Suprapubic skin (tissue), 4 donors: ENCODE results near the gene PTGR3.

Source experiments
- CTCF ChIP-seq, 2 donors: fragments of 200-600 bp in 1 of 2; fragments of 450-650 bp in 1 of 2; sonication (generic) in 1 of 2; IDR thresholded peaks; one replicate each; pipeline ENCODE4 v1.5.1; 2016 to 2019; ENCODE audit warnings: antibody characterized with exemption in 2 of 2, mild to moderate bottlenecking in 1 of 2, moderate library complexity in 1 of 2
- EP300 ChIP-seq: sonication (generic); formaldehyde crosslinking; IDR thresholded peaks from one replicate; pipeline ENCODE4 v1.6.1; 2017; ENCODE audit warnings: antibody characterized with exemption
- POLR2A ChIP-seq, 2 donors: fragments of 450-650 bp; IDR thresholded peaks; one replicate each; pipeline ENCODE4 v1.6.1; 2017; ENCODE audit warnings: antibody characterized with exemption in 2 of 2, mild to moderate bottlenecking in 2 of 2, moderate library complexity in 2 of 2
- POLR2AphosphoS5 ChIP-seq, 3 donors: sonication (generic); formaldehyde crosslinking; IDR thresholded peaks; one replicate each; pipeline ENCODE4 v1.6.1; 2017; ENCODE audit warnings: antibody characterized with exemption in 3 of 3

GRCh38 chr18:75228967-75229366 lies 20.0 kb upstream of the PTGR3 start:
- TF ChIP-seq EP300 (no peak), CTCF (IDR thresholded peaks at IDR 0.05) (no peak), POLR2A (IDR thresholded peaks at IDR 0.05) (no peak), POLR2AphosphoS5 (IDR thresholded peaks at IDR 0.05) (no peak)
